Mesothelial cell of epicardium (in vitro differentiated cells): ENCODE data around the gene PSENEN. TPM values are rescaled to one million over a fixed set of nuclear protein-coding genes. Genes with fewer than 3 reads are reported as not detected.

Experiments
- DNase-seq, 2 experiments: peaks; one replicate each; pipeline ENCODE4 v3.0.0; 2021; ENCODE audit warnings: low spot score in 2 of 2; ENCODE audit not compliant: unreplicated experiment in 2 of 2
- H3K27ac Mint-ChIP-seq: 2 replicates; pipeline ENCODE4 v1.8.0; 2021; ENCODE audit warnings: mixed read lengths
- H3K27me3 Mint-ChIP-seq: 2 replicates; pipeline ENCODE4 v1.8.0; 2021; ENCODE audit warnings: low read depth, mixed read lengths
- H3K36me3 Mint-ChIP-seq: 2 replicates; pipeline ENCODE4 v1.8.0; 2021; ENCODE audit warnings: mixed read lengths
- H3K4me1 Mint-ChIP-seq: 2 replicates; pipeline ENCODE4 v1.8.0; 2021; ENCODE audit warnings: mixed read lengths
- H3K4me3 Mint-ChIP-seq: 2 replicates; pipeline ENCODE4 v1.8.0; 2021; ENCODE audit warnings: mild to moderate bottlenecking, moderate library complexity, mixed read lengths
- H3K9me3 Mint-ChIP-seq: 2 replicates; pipeline ENCODE4 v1.8.0; 2021; ENCODE audit warnings: mixed read lengths
- total RNA-seq: library from RNA; stranded (reverse); gene quantifications from 3 replicates; pipeline ENCODE4 v1.2.1, GENCODE V29; 2021
- TF ChIP-seq, protein P1 (sequence below): fragments of 200-600 bp; sonication (generic); IDR thresholded peaks from one replicate; pipeline ENCODE4 v1.5.0; 2021; ENCODE audit warnings: antibody characterized with exemption; ENCODE audit not compliant: unreplicated experiment

PSENEN gene
- total RNA-seq, 1 donor from 2014 or later: 45.2 TPM

DNA sequence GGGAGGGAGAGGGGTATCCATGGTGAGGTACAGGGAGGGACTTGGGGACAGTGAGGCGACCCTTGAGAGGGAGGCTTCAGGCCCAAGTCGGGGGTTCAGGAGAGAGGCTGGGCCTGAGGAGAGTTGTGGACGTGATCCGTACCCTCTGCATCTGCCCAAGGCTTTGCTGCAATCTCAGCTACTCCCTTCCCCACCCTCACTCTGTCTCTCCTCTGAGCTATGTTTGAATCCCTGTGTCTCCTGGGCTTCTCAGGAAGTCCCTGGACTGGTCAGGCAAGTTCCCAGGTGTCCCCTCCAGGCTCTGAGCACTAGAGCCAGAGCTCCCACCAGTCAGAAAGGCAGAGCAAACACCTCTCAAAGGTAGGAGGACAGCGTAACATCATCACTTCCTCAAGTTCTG lies 4.7 kb downstream of the PSENEN start:
- Mint-ChIP-seq H3K27me3 (peaks cover 3% of the 10 kb centered on the region), H3K4me3 (peak overlapping the region; percentile 57), H3K36me3 (peaks cover 4% of the 10 kb centered on the region), H3K27ac (peak overlapping the region; percentile 83), H3K4me1 (peaks cover 38% of the 10 kb centered on the region), H3K9me3 (no peaks in the 10 kb centered on the region)
- DNase-seq: no peak
- TF ChIP-seq, protein P1, sequence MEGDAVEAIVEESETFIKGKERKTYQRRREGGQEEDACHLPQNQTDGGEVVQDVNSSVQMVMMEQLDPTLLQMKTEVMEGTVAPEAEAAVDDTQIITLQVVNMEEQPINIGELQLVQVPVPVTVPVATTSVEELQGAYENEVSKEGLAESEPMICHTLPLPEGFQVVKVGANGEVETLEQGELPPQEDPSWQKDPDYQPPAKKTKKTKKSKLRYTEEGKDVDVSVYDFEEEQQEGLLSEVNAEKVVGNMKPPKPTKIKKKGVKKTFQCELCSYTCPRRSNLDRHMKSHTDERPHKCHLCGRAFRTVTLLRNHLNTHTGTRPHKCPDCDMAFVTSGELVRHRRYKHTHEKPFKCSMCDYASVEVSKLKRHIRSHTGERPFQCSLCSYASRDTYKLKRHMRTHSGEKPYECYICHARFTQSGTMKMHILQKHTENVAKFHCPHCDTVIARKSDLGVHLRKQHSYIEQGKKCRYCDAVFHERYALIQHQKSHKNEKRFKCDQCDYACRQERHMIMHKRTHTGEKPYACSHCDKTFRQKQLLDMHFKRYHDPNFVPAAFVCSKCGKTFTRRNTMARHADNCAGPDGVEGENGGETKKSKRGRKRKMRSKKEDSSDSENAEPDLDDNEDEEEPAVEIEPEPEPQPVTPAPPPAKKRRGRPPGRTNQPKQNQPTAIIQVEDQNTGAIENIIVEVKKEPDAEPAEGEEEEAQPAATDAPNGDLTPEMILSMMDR: no peak

DNA sequence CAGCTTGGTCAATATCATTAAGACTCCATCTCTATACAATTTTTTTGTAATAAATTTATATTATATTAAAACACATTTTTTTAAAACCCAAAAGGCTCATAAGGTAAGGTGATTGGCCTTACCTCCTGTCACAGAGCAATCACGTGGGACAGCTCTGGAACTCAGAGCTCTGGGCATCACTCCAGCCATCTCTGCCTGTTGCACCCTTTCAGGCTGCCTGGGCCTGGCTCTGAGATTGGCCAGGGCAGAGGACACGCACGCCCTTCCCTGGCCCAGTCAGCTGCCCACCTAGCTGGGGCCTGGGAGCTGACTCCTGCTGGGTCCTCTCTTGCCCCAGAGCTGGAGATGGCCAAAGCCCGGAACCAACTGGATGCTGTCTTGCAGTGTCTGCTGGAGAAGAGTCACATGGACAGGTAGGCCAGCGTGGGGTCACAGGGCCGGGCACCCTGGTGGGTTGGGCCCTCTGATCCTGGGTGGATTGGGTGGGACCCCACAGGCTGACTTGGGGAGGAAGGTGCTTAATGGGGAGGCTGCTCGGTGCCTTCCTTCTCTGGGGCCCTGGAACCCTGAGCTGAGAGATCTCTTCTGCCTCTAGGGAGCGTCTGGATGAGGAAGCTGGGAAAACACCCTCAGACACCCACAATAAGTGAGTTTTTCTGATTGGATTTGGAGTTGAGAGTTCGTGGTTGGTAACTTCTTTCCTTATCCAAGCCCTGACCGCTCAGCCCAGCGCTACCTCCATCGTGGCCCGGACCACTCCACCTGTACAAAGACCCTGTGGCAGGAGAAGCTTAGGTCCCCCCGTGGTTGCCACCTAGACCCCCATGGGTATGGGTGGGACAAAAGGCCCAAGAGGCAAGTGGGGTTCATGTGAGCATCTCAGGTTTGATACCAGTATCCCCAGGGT lies 6.6 kb downstream of the PSENEN start:
- Mint-ChIP-seq H3K27ac (no peak overlapping the region), H3K36me3 (peaks cover 4% of the 10 kb centered on the region), H3K27me3 (peaks cover 9% of the 10 kb centered on the region), H3K4me1 (peaks cover 36% of the 10 kb centered on the region), H3K9me3 (no peaks in the 10 kb centered on the region), H3K4me3 (no peak overlapping the region)
- no peak for DNase-seq
- TF ChIP-seq, protein P1: no peak

DNA sequence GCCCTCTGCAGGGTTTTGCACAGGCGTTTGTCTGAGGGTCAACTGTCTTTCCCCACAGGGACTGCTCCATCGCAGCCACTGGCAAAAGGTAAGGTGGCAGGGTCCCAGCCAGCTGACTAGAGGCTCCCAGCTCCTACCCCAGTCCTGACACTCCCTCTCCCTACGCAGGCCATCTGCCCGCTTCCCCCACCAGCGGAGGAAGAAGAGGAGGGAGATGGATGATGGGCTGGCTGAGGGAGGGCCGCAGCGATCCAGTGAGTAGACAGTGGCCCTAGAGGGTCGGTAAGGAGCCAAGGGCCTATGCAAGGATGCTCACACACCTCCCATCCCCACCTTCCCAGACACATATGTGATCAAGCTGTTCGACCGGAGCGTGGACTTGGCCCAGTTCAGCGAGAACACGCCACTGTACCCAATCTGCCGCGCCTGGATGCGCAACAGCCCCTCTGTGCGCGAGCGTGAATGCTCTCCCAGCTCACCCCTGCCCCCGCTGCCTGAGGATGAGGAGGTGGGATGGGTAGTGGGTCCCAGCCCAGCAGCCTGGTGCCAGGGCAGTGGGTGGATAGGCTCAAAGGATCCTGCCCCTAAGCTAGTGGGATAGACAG lies 7.4 kb downstream of the PSENEN start:
- no peak for DNase-seq
- H3K4me3 Mint-ChIP-seq: no peak overlapping the region
- H3K36me3 Mint-ChIP-seq: peaks cover 4% of the 10 kb centered on the region

DNA sequence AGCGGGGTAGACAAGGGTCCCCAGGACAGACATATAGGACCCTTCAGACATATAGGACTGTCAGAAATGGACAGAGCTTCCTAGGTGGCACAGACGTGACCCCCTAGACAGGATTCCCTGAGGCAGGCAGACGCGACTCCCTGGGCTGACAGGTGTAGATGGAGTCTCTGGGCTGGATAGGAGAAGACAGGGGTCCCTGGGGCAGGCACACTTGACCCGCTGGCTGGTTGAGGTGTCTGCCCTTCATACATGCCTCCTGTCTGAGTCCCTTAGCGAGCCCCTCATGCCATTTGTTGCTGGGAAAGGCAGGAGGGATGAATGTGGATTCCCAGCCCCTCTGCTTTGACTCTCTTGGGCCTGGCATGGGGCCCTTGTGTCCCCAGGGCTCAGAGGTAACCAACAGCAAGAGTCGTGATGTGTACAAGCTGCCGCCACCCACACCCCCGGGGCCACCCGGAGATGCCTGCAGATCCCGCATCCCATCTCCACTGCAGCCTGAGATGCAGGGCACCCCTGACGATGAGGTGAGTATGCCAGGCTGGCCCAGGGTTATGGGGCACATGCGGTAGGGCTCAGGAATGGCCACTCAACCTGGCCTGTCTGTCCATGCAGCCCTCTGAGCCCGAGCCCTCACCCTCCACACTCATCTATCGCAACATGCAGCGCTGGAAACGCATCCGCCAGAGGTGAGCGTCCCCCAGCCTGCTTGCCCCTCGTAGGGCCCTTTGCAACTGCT lies 8.4 kb downstream of the PSENEN start:
- Mint-ChIP-seq H3K9me3 (no peaks in the 10 kb centered on the region), H3K27me3 (peaks cover 9% of the 10 kb centered on the region), H3K27ac (no peak overlapping the region), H3K36me3 (peaks cover 4% of the 10 kb centered on the region), H3K4me1 (peaks cover 29% of the 10 kb centered on the region), H3K4me3 (no peak overlapping the region)
- TF ChIP-seq, protein P1: no peak
- DNase-seq: no peak

More for the DNA sequence above, 7.4 kb downstream of the PSENEN start:
- TF ChIP-seq, protein P1: no peak
- no peaks in the 10 kb centered on the region for H3K9me3 Mint-ChIP-seq
- H3K27me3 Mint-ChIP-seq: peaks cover 9% of the 10 kb centered on the region
- peaks cover 37% of the 10 kb centered on the region for H3K4me1 Mint-ChIP-seq
- no peak overlapping the region for H3K27ac Mint-ChIP-seq

DNA sequence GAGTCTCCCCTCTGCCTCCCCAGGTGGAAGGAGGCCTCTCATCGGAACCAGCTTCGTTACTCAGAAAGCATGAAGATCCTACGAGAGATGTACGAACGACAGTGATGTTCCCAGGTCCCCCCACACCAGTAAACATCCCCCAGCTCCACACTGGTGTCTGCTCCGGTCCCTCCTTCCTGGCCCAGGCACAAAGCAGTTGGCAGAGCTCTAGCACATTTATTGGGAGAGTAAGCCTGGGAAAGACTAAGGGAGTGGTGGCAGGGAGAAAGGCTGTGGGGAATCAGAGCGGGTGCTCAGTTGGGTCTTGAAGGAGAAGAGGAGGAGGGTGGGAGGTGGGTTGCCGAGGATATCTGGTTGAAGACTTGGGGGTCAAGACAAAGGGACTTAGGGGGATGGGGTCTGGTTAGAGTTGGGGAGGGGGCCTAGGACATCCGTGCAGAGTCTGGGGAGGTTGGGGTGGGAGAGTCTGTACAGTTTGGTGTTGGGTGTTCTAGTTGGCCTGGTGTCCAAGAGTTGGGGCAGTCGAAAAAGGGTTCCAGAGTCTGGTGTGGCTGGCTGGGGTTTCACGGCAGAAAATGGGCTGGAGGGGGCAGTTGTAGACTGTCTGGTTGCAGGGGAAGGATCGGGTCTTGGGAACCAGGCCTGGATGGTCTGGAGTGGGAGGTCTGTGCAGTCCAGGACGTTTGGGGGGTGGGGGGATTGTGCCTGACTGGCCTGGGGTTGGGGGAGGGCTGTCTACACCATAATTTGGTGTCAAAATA lies 9.1 kb downstream of the PSENEN start:
- H3K27ac Mint-ChIP-seq: peak overlapping the region; percentile 39
- H3K4me1 Mint-ChIP-seq: peaks cover 29% of the 10 kb centered on the region
- TF ChIP-seq, protein P1: no peak
- H3K4me3 Mint-ChIP-seq: no peak overlapping the region
- H3K36me3 Mint-ChIP-seq: peaks cover 4% of the 10 kb centered on the region
- H3K9me3 Mint-ChIP-seq: no peaks in the 10 kb centered on the region
- H3K27me3 Mint-ChIP-seq: peaks cover 9% of the 10 kb centered on the region
- no peak for DNase-seq
